Endothelial cell of coronary artery (primary cell): ENCODE results near the gene HTR4. TPM values are rescaled to one million over a fixed set of nuclear protein-coding genes. Genes with fewer than 3 reads are reported as not detected.

Experiments used
- total RNA-seq: library from RNA; depleted of rRNA; stranded (reverse); fragments of >200 nt; gene quantifications from 2 replicates; pipeline ENCODE4 v1.2.3, GENCODE V29; 2014

Gene HTR4, protein sequence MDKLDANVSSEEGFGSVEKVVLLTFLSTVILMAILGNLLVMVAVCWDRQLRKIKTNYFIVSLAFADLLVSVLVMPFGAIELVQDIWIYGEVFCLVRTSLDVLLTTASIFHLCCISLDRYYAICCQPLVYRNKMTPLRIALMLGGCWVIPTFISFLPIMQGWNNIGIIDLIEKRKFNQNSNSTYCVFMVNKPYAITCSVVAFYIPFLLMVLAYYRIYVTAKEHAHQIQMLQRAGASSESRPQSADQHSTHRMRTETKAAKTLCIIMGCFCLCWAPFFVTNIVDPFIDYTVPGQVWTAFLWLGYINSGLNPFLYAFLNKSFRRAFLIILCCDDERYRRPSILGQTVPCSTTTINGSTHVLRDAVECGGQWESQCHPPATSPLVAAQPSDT
- 0.09 TPM in 1 of 2 replicates, not detected in the other for total RNA-seq

GRCh38 chr5:148653836-148654781 is at the start of gene HTR4:
Gene HTR4 (minus strand): TSS chr5:148654527. CDS start chr5:148637014, 17,513 bp downstream.

Other genes with a start within 250 kb of the HTR4 start
- gene ADRB2, start 172.1 kb upstream of the HTR4 start, total RNA-seq = 3.1 and 3.2 TPM in 2 replicates